Mesendoderm (in vitro differentiated cells): ENCODE measurements around the gene PLEKHG4.

Source experiments
- DNase-seq: peaks from one replicate; pipeline ENCODE4 v3.0.0; 2013
- H2AK5ac ChIP-seq: 2 replicates; pipeline ENCODE4 v1.6.1; 2013; ENCODE audit warnings: low read length, inconsistent platforms
- H2BK120ac ChIP-seq: 2 replicates; pipeline ENCODE4 v1.6.1; 2013; ENCODE audit warnings: low read depth, mild to moderate bottlenecking, low read length, moderate library complexity, mixed read lengths
- H2BK15ac ChIP-seq: replicated peaks from 2 replicates; pipeline ENCODE4 v1.6.1; 2013; ENCODE audit warnings: low read depth, mild to moderate bottlenecking, moderate library complexity
- H2BK5ac ChIP-seq: 2 replicates; pipeline ENCODE4 v1.6.1; 2013; ENCODE audit warnings: low read length, inconsistent platforms
- H3K18ac ChIP-seq: 2 replicates; pipeline ENCODE4 v1.6.1; 2013; ENCODE audit warnings: mild to moderate bottlenecking, low read length, mixed read lengths
- H3K23ac ChIP-seq: one replicate; pipeline ENCODE4 v1.6.1; 2013; ENCODE audit warnings: low read length
- H3K27ac ChIP-seq: 2 replicates; pipeline ENCODE4 v1.5.1; 2013; ENCODE audit warnings: low read depth, mild to moderate bottlenecking, inconsistent platforms, low read length, moderate library complexity
- H3K27me3 ChIP-seq: 2 replicates; pipeline ENCODE4 v1.6.1; 2013; ENCODE audit warnings: low read length, control low read depth, mild to moderate bottlenecking, inconsistent platforms; ENCODE audit not compliant: insufficient read depth, poor library complexity
- H3K36me3 ChIP-seq: 2 replicates; pipeline ENCODE4 v1.6.1; 2013; ENCODE audit warnings: low read length, inconsistent platforms; ENCODE audit not compliant: control insufficient read depth, insufficient read depth
- H3K4ac ChIP-seq: one replicate; pipeline ENCODE4 v1.6.1; 2013; ENCODE audit warnings: low read depth, mild to moderate bottlenecking, low read length, moderate library complexity
- H3K4me1 ChIP-seq: 2 replicates; pipeline ENCODE4 v1.6.1; 2013; ENCODE audit warnings: low read depth, low read length, inconsistent platforms; ENCODE audit not compliant: control insufficient read depth
- H3K4me2 ChIP-seq: 2 replicates; pipeline ENCODE4 v1.6.1; 2013; ENCODE audit warnings: low read length
- H3K4me3 ChIP-seq: 2 replicates; pipeline ENCODE4 v1.5.1; 2013; ENCODE audit warnings: mild to moderate bottlenecking, low read length
- H3K56ac ChIP-seq: one replicate; pipeline ENCODE4 v1.6.1; 2013; ENCODE audit warnings: low read length
- H3K79me1 ChIP-seq: 2 replicates; pipeline ENCODE4 v1.6.1; 2013; ENCODE audit warnings: low read length, inconsistent platforms
- H3K79me2 ChIP-seq: 2 replicates; pipeline ENCODE4 v1.6.1; 2013; ENCODE audit warnings: mild to moderate bottlenecking, low read length; ENCODE audit not compliant: control insufficient read depth, insufficient read depth
- H3K9ac ChIP-seq: 2 replicates; pipeline ENCODE4 v1.6.1; 2013; ENCODE audit warnings: low read length, inconsistent platforms
- H4K5ac ChIP-seq: one replicate; pipeline ENCODE4 v1.6.1; 2013; ENCODE audit warnings: low read length
- H4K8ac ChIP-seq: one replicate; pipeline ENCODE4 v1.6.1; 2013; ENCODE audit warnings: low read depth, mild to moderate bottlenecking, control low read depth, low read length, moderate library complexity
- WGBS: extraction: QIAGEN DNeasy Blood & Tissue Kit; methylation state at CpG from one replicate; pipeline ENCODE4 v1.1.7; 2013; ENCODE audit warnings: low lambda C conversion rate, missing lambda C conversion rate; ENCODE audit not compliant: insufficient coverage; ENCODE audit errors: extremely low coverage; 5-methylcytosine and 5-hydroxymethylcytosine counted together

The PLEKHG4 gene

GRCh38 chr16:67310561-67310960, 31.2 kb downstream of the PLEKHG4 start:
- H3K4me2 ChIP-seq, result no peak overlapping the region
- no peak overlapping the region for H3K23ac ChIP-seq
- no peaks in the 10 kb centered on the region for H3K4me1 ChIP-seq
- no peak overlapping the region for H2BK15ac ChIP-seq
- no peak overlapping the region for H4K5ac ChIP-seq
- H3K36me3 ChIP-seq, result no peaks in the 10 kb centered on the region
- no peak overlapping the region for H3K56ac ChIP-seq
- H3K4ac ChIP-seq, result no peak overlapping the region
- no peaks in the 10 kb centered on the region for H3K79me1 ChIP-seq
- no peak for DNase-seq
- H4K8ac ChIP-seq, result no peak overlapping the region
- H3K4me3 ChIP-seq, result no peak overlapping the region
- no peak overlapping the region for H3K27ac ChIP-seq
- no peak overlapping the region for H2BK120ac ChIP-seq
- H3K18ac ChIP-seq, result no peak overlapping the region
- H2BK5ac ChIP-seq, result no peak overlapping the region
- WGBS, result no CpG with 5 or more reads among the region's 3 CpGs
- H3K9ac ChIP-seq, result no peak overlapping the region
- no peaks in the 10 kb centered on the region for H3K27me3 ChIP-seq
- H2AK5ac ChIP-seq, result no peak overlapping the region
- H3K79me2 ChIP-seq, result no peaks in the 10 kb centered on the region

GRCh38 chr16:67311607-67312488, 32.5 kb downstream of the PLEKHG4 start:
- Histone ChIP-seq H3K4me1 (no peaks in the 10 kb centered on the region), H3K23ac (no peak overlapping the region), H3K56ac (no peak overlapping the region), H3K4me2 (no peak overlapping the region), H3K36me3 (no peaks in the 10 kb centered on the region), H3K27ac (no peak overlapping the region), H3K9ac (no peak overlapping the region), H4K8ac (no peak overlapping the region), H3K27me3 (no peaks in the 10 kb centered on the region), H2BK5ac (no peak overlapping the region), H3K18ac (no peak overlapping the region), H3K79me2 (no peaks in the 10 kb centered on the region), H2BK120ac (no peak overlapping the region), H3K4ac (no peak overlapping the region), H2BK15ac (no peak overlapping the region), H2AK5ac (no peak overlapping the region), H3K4me3 (no peak overlapping the region), H4K5ac (no peak overlapping the region), H3K79me1 (no peaks in the 10 kb centered on the region)
- no CpG with 5 or more reads among the region's 5 CpGs for WGBS
- no peak for DNase-seq

GRCh38 chr16:67312719-67313118, 33.4 kb downstream of the PLEKHG4 start:
- H3K4ac ChIP-seq, result no peak overlapping the region
- H2BK120ac ChIP-seq, result no peak overlapping the region
- no peak overlapping the region for H3K27ac ChIP-seq
- no peak overlapping the region for H2BK15ac ChIP-seq
- H3K79me1 ChIP-seq, result no peaks in the 10 kb centered on the region
- no peak overlapping the region for H3K9ac ChIP-seq
- no peak overlapping the region for H4K8ac ChIP-seq
- no peak overlapping the region for H3K4me3 ChIP-seq
- H2BK5ac ChIP-seq, result no peak overlapping the region
- H3K79me2 ChIP-seq, result no peaks in the 10 kb centered on the region
- no peak overlapping the region for H2AK5ac ChIP-seq
- no peaks in the 10 kb centered on the region for H3K27me3 ChIP-seq
- H3K4me2 ChIP-seq, result no peak overlapping the region
- H3K36me3 ChIP-seq, result no peaks in the 10 kb centered on the region
- no peak overlapping the region for H3K23ac ChIP-seq
- no peaks in the 10 kb centered on the region for H3K4me1 ChIP-seq
- no peak overlapping the region for H3K56ac ChIP-seq
- no peak overlapping the region for H3K18ac ChIP-seq
- H4K5ac ChIP-seq, result no peak overlapping the region
- no peak for DNase-seq

- DNase-seq, result no peak
- no peaks in the 10 kb centered on the region for H3K27me3 ChIP-seq
- no peaks in the 10 kb centered on the region for H3K36me3 ChIP-seq
- no peaks in the 10 kb centered on the region for H3K79me1 ChIP-seq
- H3K18ac ChIP-seq, result no peak overlapping the region
- no peak overlapping the region for H4K8ac ChIP-seq
- no peak overlapping the region for H2BK5ac ChIP-seq
- no peak overlapping the region for H2AK5ac ChIP-seq
- H3K56ac ChIP-seq, result no peak overlapping the region
- no peak overlapping the region for H3K4me2 ChIP-seq
- no peak overlapping the region for H2BK15ac ChIP-seq
- H2BK120ac ChIP-seq, result no peak overlapping the region
- H3K4me1 ChIP-seq, result no peaks in the 10 kb centered on the region
- no peak overlapping the region for H3K4me3 ChIP-seq
- H3K79me2 ChIP-seq, result no peaks in the 10 kb centered on the region
- no peak overlapping the region for H4K5ac ChIP-seq
- no peak overlapping the region for H3K9ac ChIP-seq
- no peak overlapping the region for H3K27ac ChIP-seq
- H3K23ac ChIP-seq, result no peak overlapping the region
- H3K4ac ChIP-seq, result no peak overlapping the region
Measured at GRCh38 chr16:67317853-67318252, 38.5 kb downstream of the PLEKHG4 start.

DNA sequence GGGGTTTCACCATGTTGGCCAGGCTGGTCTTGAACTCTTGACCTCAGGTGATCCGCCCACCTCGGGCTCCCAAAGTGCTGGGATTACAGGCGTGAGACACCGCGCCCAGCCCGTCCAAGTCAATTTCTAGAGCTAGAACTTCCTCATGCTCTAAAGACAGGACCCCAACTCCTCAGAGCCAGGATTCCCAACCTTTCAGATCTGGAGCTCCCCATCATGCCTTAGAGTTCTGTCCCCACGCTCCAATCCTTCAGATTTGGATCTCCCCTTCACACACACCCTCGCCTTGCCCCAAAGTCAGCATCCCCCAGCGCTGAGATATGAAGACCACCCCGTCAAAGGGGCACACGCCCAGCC, 46.8 kb downstream of the PLEKHG4 start:
- Histone ChIP-seq H3K4ac (no peak overlapping the region), H2BK15ac (no peak overlapping the region), H3K4me1 (no peaks in the 10 kb centered on the region), H2AK5ac (no peak overlapping the region), H2BK120ac (no peak overlapping the region), H3K9ac (peak overlapping the region; percentile 72), H3K36me3 (no peaks in the 10 kb centered on the region), H3K79me1 (no peaks in the 10 kb centered on the region), H3K23ac (no peak overlapping the region), H3K4me2 (peak overlapping the region; percentile 75), H4K8ac (no peak overlapping the region), H2BK5ac (no peak overlapping the region), H3K18ac (no peak overlapping the region), H3K27me3 (no peaks in the 10 kb centered on the region), H4K5ac (no peak overlapping the region), H3K56ac (peak overlapping the region; percentile 81), H3K79me2 (no peaks in the 10 kb centered on the region), H3K27ac (no peak overlapping the region), H3K4me3 (peak overlapping the region; percentile 34)
- no CpG with 5 or more reads among the region's 11 CpGs for WGBS
- DNase-seq, result no peak
